ENCODE results near the gene ASPDH. TPM values are rescaled to one million over a fixed set of nuclear protein-coding genes. Genes with fewer than 3 reads are reported as not detected.

ASPDH gene
- total RNA-seq, 4 donors from 2014 or later, result not detected

GRCh38 chr19:50508843-50509190 lies 4.9 kb downstream of the ASPDH start:
- TF ChIP-seq EP300 (IDR thresholded peaks at IDR 0.05) (no peak), CTCF (IDR thresholded peaks at IDR 0.05) (no peak), POLR2AphosphoS5 (IDR thresholded peaks at IDR 0.05) (no peak), POLR2A (IDR thresholded peaks at IDR 0.05) (no peak)
- Histone ChIP-seq H3K27ac (no peak overlapping the region), H3K4me1 (peaks cover 3 to 26% (median 6%) of the 10 kb centered on the region in 3 donors), H3K27me3 (no peaks in the 10 kb centered on the region), H3K4me3 (no peak overlapping the region), H3K36me3 (peaks cover 0 to 16% of the 10 kb centered on the region in 2 donors), H3K9me3 (no peaks in the 10 kb centered on the region)
- ATAC-seq, result no peak
- 68 to 73% methylated on average over 3 of the region's 3 CpGs for WGBS, 2 donors (ENCODE audit: low coverage in 1 of 2)

- no peak for ATAC-seq
- TF ChIP-seq POLR2AphosphoS5 (IDR thresholded peaks at IDR 0.05) (no peak), EP300 (IDR thresholded peaks at IDR 0.05) (no peak), POLR2A (IDR thresholded peaks at IDR 0.05) (no peak), CTCF (IDR thresholded peaks at IDR 0.05) (no peak)
These were observed 6.3 kb downstream of the ASPDH start for GRCh38 chr19:50507376-50507775.

DNA sequence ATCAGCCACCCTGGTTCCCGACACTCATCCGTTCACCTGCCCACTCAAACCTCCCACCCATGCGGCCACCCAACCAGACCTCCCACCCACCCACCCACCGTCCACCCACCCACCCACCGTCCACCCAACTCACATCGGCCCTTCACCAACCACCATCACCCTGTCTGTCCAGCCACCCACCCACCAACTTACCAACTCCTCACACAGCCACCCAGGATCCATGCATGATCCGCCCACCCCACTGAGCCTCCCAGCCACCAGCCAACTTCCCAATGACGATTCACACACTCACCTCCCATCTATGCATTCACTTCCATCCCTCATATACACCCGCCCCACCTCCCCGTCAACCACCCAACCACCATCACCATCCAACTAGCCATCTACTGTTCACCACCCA lies 7.0 kb downstream of the ASPDH start:
- no peaks in the 10 kb centered on the region for H3K27me3 ChIP-seq
- H3K4me1 ChIP-seq, result peaks cover 3 to 25% (median 6%) of the 10 kb centered on the region in 3 donors
- no peak overlapping the region for H3K27ac ChIP-seq
- peaks cover 0 to 16% of the 10 kb centered on the region in 2 donors for H3K36me3 ChIP-seq
- H3K9me3 ChIP-seq, result no peaks in the 10 kb centered on the region
- 90 to 96% methylated on average over 4 to 8 of the region's 10 CpGs for WGBS, 2 donors (ENCODE audit: low coverage in 1 of 2)
- ATAC-seq, result no peak
- TF ChIP-seq EP300 (IDR thresholded peaks at IDR 0.05) (no peak), POLR2A (IDR thresholded peaks at IDR 0.05) (no peak), POLR2AphosphoS5 (IDR thresholded peaks at IDR 0.05) (no peak), CTCF (IDR thresholded peaks at IDR 0.05) (no peak)
- H3K4me3 ChIP-seq, result no peak overlapping the region

More at GRCh38 chr19:50507376-50507775, 6.3 kb downstream of the ASPDH start:
- Histone ChIP-seq H3K9me3 (no peaks in the 10 kb centered on the region), H3K4me1 (peaks cover 3 to 26% (median 6%) of the 10 kb centered on the region in 3 donors), H3K4me3 (no peak overlapping the region), H3K36me3 (peaks cover 0 to 16% of the 10 kb centered on the region in 2 donors), H3K27ac (no peak overlapping the region), H3K27me3 (no peaks in the 10 kb centered on the region)
- WGBS, 2 donors (ENCODE audit: low coverage in 1 of 2), result 86 to 100% methylated on average over 1 of the region's 8 CpGs

DNA sequence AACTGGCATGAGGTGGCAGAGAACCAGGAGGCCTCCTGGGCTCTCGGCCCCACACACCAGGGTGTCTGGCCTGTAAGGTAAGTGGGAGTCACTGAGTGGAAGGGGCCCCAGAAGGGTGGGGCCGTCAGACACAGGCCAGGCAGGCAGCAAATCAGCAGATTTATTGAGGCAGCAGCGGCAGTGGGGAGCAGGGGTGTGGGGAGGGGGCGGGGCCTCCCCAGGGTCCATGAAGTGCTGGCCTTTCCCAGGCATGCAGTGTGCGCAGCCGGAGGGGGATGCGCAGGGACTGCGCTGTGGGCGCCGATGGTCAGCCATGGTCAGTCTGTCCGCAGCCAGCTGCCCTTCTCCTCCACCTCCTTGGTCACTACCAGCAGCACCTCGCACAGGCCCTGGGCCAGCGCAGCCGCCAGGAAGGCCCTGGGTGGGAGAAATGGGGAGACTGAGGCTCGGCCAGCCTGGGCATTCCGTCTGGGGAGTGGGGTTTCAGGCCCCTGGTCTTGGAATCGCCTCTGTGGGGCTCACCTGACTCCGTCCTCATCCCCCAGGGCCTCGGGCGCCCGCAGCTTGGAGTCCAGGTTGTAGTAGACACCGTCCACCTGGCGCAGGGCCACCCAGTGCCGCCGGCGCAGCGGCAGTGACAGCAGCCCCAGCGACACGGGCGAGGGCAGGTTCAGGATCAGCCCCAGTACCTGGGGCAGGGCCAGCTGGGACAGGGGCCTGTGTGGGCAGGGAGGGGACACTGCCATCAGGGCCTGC lies 7.7 kb downstream of the ASPDH start:
- Histone ChIP-seq H3K27me3 (no peaks in the 10 kb centered on the region), H3K27ac (no peak overlapping the region), H3K9me3 (no peaks in the 10 kb centered on the region), H3K4me1 (peaks cover 3 to 28% (median 6%) of the 10 kb centered on the region in 3 donors), H3K4me3 (no peak overlapping the region), H3K36me3 (peaks cover 0 to 16% of the 10 kb centered on the region in 2 donors)
- ATAC-seq, result no peak
- no CpG with 5 or more reads among the region's 30 CpGs for WGBS, 2 donors (ENCODE audit: low coverage in 1 of 2)
- TF ChIP-seq POLR2AphosphoS5 (IDR thresholded peaks at IDR 0.05) (no peak), POLR2A (IDR thresholded peaks at IDR 0.05) (no peak), EP300 (IDR thresholded peaks at IDR 0.05) (no peak), CTCF (IDR thresholded peaks at IDR 0.05) (no peak)

Measured in gastroesophageal sphincter (tissue), 4 donors.